ENCODE measurements around the gene TRMT1.

TRMT1 gene

GRCh38 chr19:13094771-13095392 lies 21.7 kb downstream of the TRMT1 start:
- Histone ChIP-seq H3K27ac (no peak overlapping the region), H3K27me3 (ENCODE audit: insufficient read depth, low read depth, severe bottlenecking) (no peaks in the 10 kb centered on the region), H3K36me3 (no peaks in the 10 kb centered on the region), H3K4me3 (ENCODE audit: low read depth, low read length) (no peak overlapping the region), H3K9me3 (ENCODE audit: severe bottlenecking) (no peaks in the 10 kb centered on the region)
- no peak for TF ChIP-seq CTCF (IDR thresholded peaks at IDR 0.05; ENCODE audit: low read depth, low read length)
- peak; percentile 39 for DNase-seq

DNA sequence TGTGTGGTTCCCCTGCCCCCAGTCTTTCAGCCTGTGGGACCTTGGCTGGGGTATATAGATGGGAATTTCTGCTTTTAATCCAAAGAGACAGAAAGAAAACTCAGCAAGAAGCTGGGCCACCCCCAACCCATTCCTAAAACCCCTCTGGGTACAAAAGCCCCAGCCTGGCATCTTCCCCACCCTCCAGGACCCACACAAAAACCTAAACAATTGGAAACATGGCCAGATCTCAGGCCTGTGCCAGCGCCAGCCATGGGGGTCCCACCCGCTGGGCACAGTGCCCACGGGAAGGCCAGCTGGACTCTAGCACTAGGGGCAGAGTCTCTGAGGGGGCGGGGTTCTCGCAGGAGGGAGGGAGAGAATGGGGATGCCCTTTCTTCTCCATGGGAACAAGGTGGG lies 22.4 kb downstream of the TRMT1 start:
- H3K9me3 ChIP-seq (ENCODE audit: severe bottlenecking): no peaks in the 10 kb centered on the region
- no peak overlapping the region; the same call in 1 of the 2 replicates for H3K27ac ChIP-seq
- no peak for DNase-seq
- H3K4me3 ChIP-seq (ENCODE audit: low read depth, low read length): no peak overlapping the region
- H3K36me3 ChIP-seq: no peaks in the 10 kb centered on the region
- TF ChIP-seq CTCF (IDR thresholded peaks at IDR 0.05; ENCODE audit: low read depth, low read length): no peak
- H3K27me3 ChIP-seq (ENCODE audit: insufficient read depth, low read depth, severe bottlenecking): no peaks in the 10 kb centered on the region

DNA sequence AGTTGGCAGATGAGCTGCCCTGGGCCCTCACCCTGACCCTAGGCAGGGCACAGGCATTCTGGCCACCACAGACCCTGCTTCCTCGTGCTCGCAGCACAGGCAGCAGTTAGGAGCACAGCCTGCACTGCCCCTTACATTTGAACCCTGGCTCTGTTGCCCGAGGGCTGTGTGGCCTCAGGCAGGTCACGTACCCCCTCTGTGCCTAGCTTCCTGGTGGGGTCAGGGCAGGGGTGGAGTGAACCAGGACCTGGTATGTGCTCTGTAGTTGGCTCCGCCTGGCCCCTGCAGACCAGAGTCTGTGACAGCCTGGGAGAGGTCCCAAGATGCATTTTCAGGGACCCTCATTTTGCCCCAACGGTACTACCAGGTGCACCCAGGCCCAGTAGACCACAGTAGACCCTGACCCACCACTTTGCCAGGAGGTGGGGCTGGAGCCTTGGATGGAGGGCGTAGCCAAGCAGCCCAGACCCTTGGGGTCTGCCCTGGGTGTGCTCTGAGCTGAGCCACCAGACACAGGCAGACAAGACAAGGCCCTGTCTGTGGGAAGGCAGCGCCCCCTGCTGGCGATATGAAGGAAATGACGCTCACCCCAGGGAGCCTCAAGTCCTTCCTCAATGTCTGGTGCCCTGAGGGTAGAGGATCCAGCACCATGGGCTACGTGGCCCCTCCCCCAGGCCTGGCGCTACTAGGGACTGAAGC lies 23.0 kb downstream of the TRMT1 start:
- H3K9me3 ChIP-seq (ENCODE audit: severe bottlenecking): no peaks in the 10 kb centered on the region
- no peak overlapping the region; the same call in 1 of the 2 replicates for H3K27ac ChIP-seq
- DNase-seq: peak; percentile 84
- peak; percentile 96 for TF ChIP-seq CTCF (IDR thresholded peaks at IDR 0.05; ENCODE audit: low read depth, low read length)
- no peak overlapping the region for H3K4me3 ChIP-seq (ENCODE audit: low read depth, low read length)
- H3K36me3 ChIP-seq: no peaks in the 10 kb centered on the region
- no peaks in the 10 kb centered on the region for H3K27me3 ChIP-seq (ENCODE audit: insufficient read depth, low read depth, severe bottlenecking)

DNA sequence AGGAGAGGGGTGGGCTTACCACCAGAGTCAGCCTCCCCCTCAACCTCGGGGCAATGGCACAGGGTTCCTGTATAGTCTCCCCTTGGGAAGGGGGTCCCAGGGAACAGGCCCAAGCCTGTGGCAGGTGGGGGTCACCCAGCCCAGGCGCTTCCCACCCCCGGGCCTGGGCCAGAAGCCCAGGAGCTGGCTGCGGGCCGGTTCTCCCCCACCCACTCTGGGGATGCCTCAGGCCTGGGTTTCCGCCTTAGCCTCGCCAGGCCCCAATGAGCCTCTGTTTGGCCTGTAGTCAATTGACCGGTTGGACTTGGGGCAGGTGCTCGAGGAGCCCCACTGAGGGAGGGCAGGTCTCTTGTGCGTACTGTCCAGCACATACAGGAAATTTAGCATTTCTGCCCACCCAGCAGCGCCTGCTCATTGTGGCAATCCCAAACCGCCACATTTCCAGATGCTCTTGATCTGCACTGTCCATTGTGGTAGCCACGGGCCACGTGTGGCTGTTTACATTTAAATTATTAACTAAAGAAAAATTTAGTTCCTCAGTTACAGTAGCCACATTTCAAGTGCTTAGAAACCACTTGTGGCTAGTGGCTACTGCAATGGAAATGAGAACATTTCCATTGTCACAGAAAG lies 23.8 kb downstream of the TRMT1 start:
- Histone ChIP-seq H3K27me3 (ENCODE audit: insufficient read depth, low read depth, severe bottlenecking) (no peaks in the 10 kb centered on the region), H3K36me3 (no peaks in the 10 kb centered on the region), H3K4me3 (ENCODE audit: low read depth, low read length) (no peak overlapping the region), H3K9me3 (ENCODE audit: severe bottlenecking) (no peaks in the 10 kb centered on the region), H3K27ac (no peak overlapping the region)
- TF ChIP-seq CTCF (IDR thresholded peaks at IDR 0.05; ENCODE audit: low read depth, low read length): no peak
- no peak for DNase-seq

DNA sequence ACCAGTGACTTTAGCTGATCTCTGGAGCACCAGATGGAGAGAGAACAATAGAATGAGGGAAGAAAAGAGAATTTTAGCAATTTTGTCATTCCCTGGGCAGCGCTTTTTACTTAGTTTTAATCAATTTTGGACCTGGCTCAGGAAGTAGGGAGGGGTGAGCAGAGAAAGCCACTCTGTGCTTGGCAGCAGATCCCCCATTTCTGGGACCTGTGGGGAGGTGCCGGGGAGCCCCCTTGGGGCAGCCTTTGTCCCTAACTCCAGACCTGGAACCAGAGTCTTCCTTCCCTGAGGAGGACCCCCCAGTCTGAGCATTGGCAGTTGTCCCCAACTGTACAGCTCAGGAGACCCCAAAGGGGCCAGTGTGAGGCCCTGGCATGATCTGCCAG lies 24.4 kb downstream of the TRMT1 start:
- H3K36me3 ChIP-seq: no peaks in the 10 kb centered on the region

More for the DNA sequence above, 24.4 kb downstream of the TRMT1 start:
- Histone ChIP-seq H3K4me3 (ENCODE audit: low read depth, low read length) (no peak overlapping the region), H3K27ac (no peak overlapping the region), H3K27me3 (ENCODE audit: insufficient read depth, low read depth, severe bottlenecking) (no peaks in the 10 kb centered on the region), H3K9me3 (ENCODE audit: severe bottlenecking) (no peaks in the 10 kb centered on the region)
- DNase-seq: no peak
- TF ChIP-seq CTCF (IDR thresholded peaks at IDR 0.05; ENCODE audit: low read depth, low read length): no peak
